ENCODE data around the gene RGS13.

Gene RGS13

GRCh38 chr1:192635939-192636338 is at the start of gene RGS13:
RGS13 (plus strand) TSS chr1:192636147; CDS start chr1:192644335, 8,188 bp downstream.
- DNase-seq (ENCODE audit: low read depth in 1 of 2, low spot score in 1 of 2), result no peak

- no peak for DNase-seq (ENCODE audit: low read depth in 1 of 2, low spot score in 1 of 2)
Observed at GRCh38 chr1:192587386-192588266, 48.3 kb upstream of the RGS13 start.

- no peak for DNase-seq (ENCODE audit: low read depth in 1 of 2, low spot score in 1 of 2)
Observed at GRCh38 chr1:192588546-192588945, 47.4 kb upstream of the RGS13 start.

GRCh38 chr1:192589813-192590212 is 46.1 kb upstream of the RGS13 start:
- no peak for DNase-seq (ENCODE audit: low read depth in 1 of 2, low spot score in 1 of 2)

- no peak for DNase-seq (ENCODE audit: low read depth in 1 of 2, low spot score in 1 of 2)
Observed at GRCh38 chr1:192592517-192592916, 43.4 kb upstream of the RGS13 start.

- DNase-seq (ENCODE audit: low read depth in 1 of 2, low spot score in 1 of 2), result no peak
Observed at GRCh38 chr1:192592981-192593708, 42.8 kb upstream of the RGS13 start.

- no peak for DNase-seq (ENCODE audit: low read depth in 1 of 2, low spot score in 1 of 2)
Observed at GRCh38 chr1:192595299-192595698, 40.6 kb upstream of the RGS13 start.

GRCh38 chr1:192598589-192598988 is 37.4 kb upstream of the RGS13 start:
- no peak for DNase-seq (ENCODE audit: low read depth in 1 of 2, low spot score in 1 of 2)

- DNase-seq (ENCODE audit: low read depth in 1 of 2, low spot score in 1 of 2), result no peak
Observed at GRCh38 chr1:192600275-192600674, 35.7 kb upstream of the RGS13 start.

- DNase-seq (ENCODE audit: low read depth in 1 of 2, low spot score in 1 of 2), result no peak
Observed at GRCh38 chr1:192601143-192601542, 34.8 kb upstream of the RGS13 start.

- no peak for DNase-seq (ENCODE audit: low read depth in 1 of 2, low spot score in 1 of 2)
Observed at GRCh38 chr1:192601567-192601966, 34.4 kb upstream of the RGS13 start.

- no peak for DNase-seq (ENCODE audit: low read depth in 1 of 2, low spot score in 1 of 2)
Observed at GRCh38 chr1:192602757-192603156, 33.2 kb upstream of the RGS13 start.

- no peak for DNase-seq (ENCODE audit: low read depth in 1 of 2, low spot score in 1 of 2)
Observed at GRCh38 chr1:192603218-192603787, 32.6 kb upstream of the RGS13 start.

- no peak for DNase-seq (ENCODE audit: low read depth in 1 of 2, low spot score in 1 of 2)
Observed at GRCh38 chr1:192604979-192605620, 30.8 kb upstream of the RGS13 start.

- no peak for DNase-seq (ENCODE audit: low read depth in 1 of 2, low spot score in 1 of 2)
Observed at GRCh38 chr1:192608671-192609070, 27.3 kb upstream of the RGS13 start.

GRCh38 chr1:192609110-192610079 is 26.6 kb upstream of the RGS13 start:
- DNase-seq (ENCODE audit: low read depth in 1 of 2, low spot score in 1 of 2), result peak; percentile 1 to 14

- no peak for DNase-seq (ENCODE audit: low read depth in 1 of 2, low spot score in 1 of 2)
Observed at GRCh38 chr1:192610112-192610889, 25.6 kb upstream of the RGS13 start.

GRCh38 chr1:192615055-192615454 is 20.9 kb upstream of the RGS13 start:
- DNase-seq (ENCODE audit: low read depth in 1 of 2, low spot score in 1 of 2), result no peak

- DNase-seq (ENCODE audit: low read depth in 1 of 2, low spot score in 1 of 2), result no peak
Observed at GRCh38 chr1:192620071-192620635, 15.8 kb upstream of the RGS13 start.
